GM23248 (cell line): Measurements from ENCODE around the gene SFT2D3.

ENCODE experiments used
- EZH2 ChIP-seq: fragments of 200-600 bp; sonication (generic); IDR thresholded peaks from 2 replicates; pipeline ENCODE4 v1.6.1; 2018; ENCODE audit warnings: antibody characterized with exemption, mild to moderate bottlenecking; ENCODE audit not compliant: insufficient read depth, poor library complexity, severe bottlenecking
- EZH2phosphoT487 ChIP-seq: fragments of 200-600 bp; sonication (generic); IDR thresholded peaks from 2 replicates; pipeline ENCODE4 v1.6.1; 2018; ENCODE audit warnings: antibody characterized with exemption, moderate library complexity, mild to moderate bottlenecking, low read depth; ENCODE audit not compliant: insufficient read depth

DNA sequence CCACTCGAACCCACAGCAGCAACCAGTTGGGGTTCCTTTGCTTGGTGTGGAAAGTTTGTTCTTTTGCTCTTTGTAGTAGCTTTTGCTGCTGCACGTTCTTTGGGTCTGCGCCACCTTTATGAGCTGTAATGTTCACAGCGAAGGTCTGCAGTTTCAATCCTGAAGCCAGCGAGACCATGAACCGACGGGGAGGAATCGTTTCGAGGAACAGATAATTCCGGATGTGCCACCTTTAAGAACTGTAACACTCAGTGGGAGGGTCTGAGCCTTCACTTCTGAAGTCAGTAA, 41.1 kb upstream of the SFT2D3 start:
- TF ChIP-seq EZH2 (no peak), EZH2phosphoT487 (no peak)
